Stimulated activated naive B cell treated with anti-CD40 and anti-IgM and Interleukin-4, amounts not matched to agents 10 μg/mL and 1 μg/mL and 100 μg/mL, for 72 hours (primary cell): ENCODE measurements around the gene NKD2.
"Not testable (repeated sequence)": the region's sequence is repeated elsewhere in the genome, so short reads cannot be mapped to it uniquely, and the experiment has no call there.

ENCODE experiments used
- ATAC-seq, 2 donors: fragments of 150-1000 bp; cut with Tn5 transposase; replicated peaks; 2 replicates each; pipeline ENCODE4 v1.10.0; 2021; ENCODE audit warnings: moderate library complexity in 1 of 2
- DNase-seq: peaks from one replicate; pipeline ENCODE4 v3.0.0; 2021
- H3K27ac Mint-ChIP-seq: one replicate; pipeline ENCODE4 v1.8.0; 2022; ENCODE audit warnings: mild to moderate bottlenecking, mixed read lengths
- H3K27me3 Mint-ChIP-seq, 2 donors: one replicate each; pipeline ENCODE4 v1.8.0; 2022; ENCODE audit warnings: mixed read lengths in 2 of 2
- H3K36me3 Mint-ChIP-seq, 2 donors: one replicate each; pipeline ENCODE4 v1.8.0; 2022; ENCODE audit warnings: mixed read lengths in 2 of 2, mild to moderate bottlenecking in 1 of 2
- H3K4me1 Mint-ChIP-seq, 2 donors: one replicate each; pipeline ENCODE4 v1.8.0; 2022; ENCODE audit warnings: mixed read lengths in 2 of 2, mild to moderate bottlenecking in 1 of 2
- H3K4me3 Mint-ChIP-seq, 2 donors: one replicate each; pipeline ENCODE4 v1.8.0; 2022; ENCODE audit warnings: mild to moderate bottlenecking in 2 of 2, mixed read lengths in 2 of 2, moderate library complexity in 1 of 2
- H3K9me3 Mint-ChIP-seq, 2 donors: one replicate each; pipeline ENCODE4 v1.8.0; 2022; ENCODE audit warnings: mixed read lengths in 2 of 2, mild to moderate bottlenecking in 1 of 2

NKD2 gene

GRCh38 chr5:966941-967340 lies 41.7 kb upstream of the NKD2 start:
- ATAC-seq, result no peak
- peaks cover 4 to 7% of the 10 kb centered on the region in 2 donors for H3K9me3 Mint-ChIP-seq
- DNase-seq, result no peak
- H3K27ac Mint-ChIP-seq, result no peak overlapping the region
- peaks cover 16 to 35% of the 10 kb centered on the region in 2 donors for H3K4me1 Mint-ChIP-seq
- H3K27me3 Mint-ChIP-seq, result peaks cover 78 to 90% of the 10 kb centered on the region in 2 donors
- no peak overlapping the region for H3K4me3 Mint-ChIP-seq
- no peaks in the 10 kb centered on the region for H3K36me3 Mint-ChIP-seq

- no peak overlapping the region for H3K27ac Mint-ChIP-seq
- ATAC-seq (no peak), DNase-seq (no peak)
- no peaks in the 10 kb centered on the region for H3K36me3 Mint-ChIP-seq
- H3K4me3 Mint-ChIP-seq, result no peak overlapping the region
- H3K9me3 Mint-ChIP-seq, result peaks cover 4 to 7% of the 10 kb centered on the region in 2 donors
- peaks cover 6 to 16% of the 10 kb centered on the region in 2 donors for H3K4me1 Mint-ChIP-seq
- peaks cover 71 to 84% of the 10 kb centered on the region in 2 donors for H3K27me3 Mint-ChIP-seq
These were observed 39.7 kb upstream of the NKD2 start for GRCh38 chr5:968881-969280.

GRCh38 chr5:969408-969839 lies 39.2 kb upstream of the NKD2 start:
- Mint-ChIP-seq H3K27ac (no peak overlapping the region), H3K4me1 (peaks cover 2 to 11% of the 10 kb centered on the region in 2 donors), H3K27me3 (peaks cover 66 to 80% of the 10 kb centered on the region in 2 donors), H3K4me3 (no peak overlapping the region), H3K9me3 (peaks cover 4 to 7% of the 10 kb centered on the region in 2 donors), H3K36me3 (no peaks in the 10 kb centered on the region)
- ATAC-seq (no peak), DNase-seq (no peak)

GRCh38 chr5:972575-972974 lies 36.0 kb upstream of the NKD2 start:
- peaks cover 45 to 48% of the 10 kb centered on the region in 2 donors for H3K27me3 Mint-ChIP-seq
- not testable (repeated sequence) for H3K4me3 Mint-ChIP-seq, H3K27ac Mint-ChIP-seq, DNase-seq, ATAC-seq, H3K4me1 Mint-ChIP-seq, H3K36me3 Mint-ChIP-seq, H3K9me3 Mint-ChIP-seq

GRCh38 chr5:976849-977751 lies 31.5 kb upstream of the NKD2 start:
- Mint-ChIP-seq H3K4me3 (no peak overlapping the region), H3K27me3 (peaks cover 31 to 35% of the 10 kb centered on the region in 2 donors), H3K4me1 (no peaks in the 10 kb centered on the region), H3K36me3 (no peaks in the 10 kb centered on the region), H3K27ac (no peak overlapping the region), H3K9me3 (no peaks in the 10 kb centered on the region)
- DNase-seq (no peak), ATAC-seq (no peak)

- no peak for ATAC-seq
- no peak for DNase-seq
- Mint-ChIP-seq H3K36me3 (no peaks in the 10 kb centered on the region), H3K9me3 (no peaks in the 10 kb centered on the region), H3K4me3 (no peak overlapping the region), H3K27me3 (peaks cover 33 to 37% of the 10 kb centered on the region in 2 donors), H3K4me1 (no peaks in the 10 kb centered on the region), H3K27ac (no peak overlapping the region)
These were observed 30.5 kb upstream of the NKD2 start for GRCh38 chr5:978054-978453.

GRCh38 chr5:978693-979092 lies 29.9 kb upstream of the NKD2 start:
- ATAC-seq, result no peak
- Mint-ChIP-seq H3K27ac (no peak overlapping the region), H3K36me3 (peaks cover 0 to 5% of the 10 kb centered on the region in 2 donors), H3K27me3 (peaks cover 38 to 42% of the 10 kb centered on the region in 2 donors), H3K4me3 (no peak overlapping the region), H3K9me3 (peaks cover 3 to 5% of the 10 kb centered on the region in 2 donors), H3K4me1 (no peaks in the 10 kb centered on the region)
- no peak for DNase-seq

- peaks cover 44 to 47% of the 10 kb centered on the region in 2 donors for H3K27me3 Mint-ChIP-seq
These were observed 29.3 kb upstream of the NKD2 start for GRCh38 chr5:979100-979817.

GRCh38 chr5:980001-980588 lies 28.5 kb upstream of the NKD2 start:
- no peak for DNase-seq
- H3K4me1 Mint-ChIP-seq, result no peaks in the 10 kb centered on the region

More at GRCh38 chr5:979100-979817, 29.3 kb upstream of the NKD2 start:
- DNase-seq (no peak), ATAC-seq (no peak)
- H3K27ac Mint-ChIP-seq, result no peak overlapping the region
- H3K9me3 Mint-ChIP-seq, result peaks cover 8 to 11% of the 10 kb centered on the region in 2 donors
- peaks cover 0 to 5% of the 10 kb centered on the region in 2 donors for H3K36me3 Mint-ChIP-seq
- no peaks in the 10 kb centered on the region for H3K4me1 Mint-ChIP-seq
- H3K4me3 Mint-ChIP-seq, result no peak overlapping the region

GRCh38 chr5:980966-981365 lies 27.6 kb upstream of the NKD2 start:
- Mint-ChIP-seq H3K27ac (no peak overlapping the region), H3K36me3 (peaks cover 5 to 9% of the 10 kb centered on the region in 2 donors), H3K4me1 (no peaks in the 10 kb centered on the region), H3K27me3 (peaks cover 50 to 63% of the 10 kb centered on the region in 2 donors), H3K4me3 (no peak overlapping the region), H3K9me3 (peaks cover 18% of the 10 kb centered on the region in 2 donors)
- DNase-seq (no peak), ATAC-seq (no peak)

More at GRCh38 chr5:980001-980588, 28.5 kb upstream of the NKD2 start:
- Mint-ChIP-seq H3K36me3 (peaks cover 4 to 9% of the 10 kb centered on the region in 2 donors), H3K9me3 (peaks cover 14 to 18% of the 10 kb centered on the region in 2 donors), H3K27ac (no peak overlapping the region), H3K4me3 (no peak overlapping the region), H3K27me3 (peaks cover 50 to 56% of the 10 kb centered on the region in 2 donors)
- ATAC-seq, result no peak

GRCh38 chr5:981456-981855 lies 27.1 kb upstream of the NKD2 start:
- H3K9me3 Mint-ChIP-seq, result peaks cover 18% of the 10 kb centered on the region in 2 donors
- peaks cover 5 to 9% of the 10 kb centered on the region in 2 donors for H3K36me3 Mint-ChIP-seq
- ATAC-seq (no peak), DNase-seq (no peak)
- no peak overlapping the region for H3K4me3 Mint-ChIP-seq
- H3K27me3 Mint-ChIP-seq, result peaks cover 50 to 66% of the 10 kb centered on the region in 2 donors
- no peak overlapping the region for H3K27ac Mint-ChIP-seq
- H3K4me1 Mint-ChIP-seq, result no peaks in the 10 kb centered on the region

- ATAC-seq (peak in 1 of 2 donors; percentile 27), DNase-seq (no peak)
- Mint-ChIP-seq H3K27me3 (peaks cover 57 to 74% of the 10 kb centered on the region in 2 donors), H3K4me1 (no peaks in the 10 kb centered on the region), H3K9me3 (peaks cover 18 to 21% of the 10 kb centered on the region in 2 donors), H3K27ac (no peak overlapping the region), H3K36me3 (peaks cover 5 to 9% of the 10 kb centered on the region in 2 donors), H3K4me3 (no peak overlapping the region)
These were observed 26.0 kb upstream of the NKD2 start for GRCh38 chr5:982377-983237.

- H3K4me3 Mint-ChIP-seq, result no peak overlapping the region
- peaks cover 58 to 76% of the 10 kb centered on the region in 2 donors for H3K27me3 Mint-ChIP-seq
- no peaks in the 10 kb centered on the region for H3K4me1 Mint-ChIP-seq
- no peak for ATAC-seq
- H3K9me3 Mint-ChIP-seq, result peaks cover 18 to 26% of the 10 kb centered on the region in 2 donors
- no peak overlapping the region for H3K27ac Mint-ChIP-seq
- no peak for DNase-seq
- H3K36me3 Mint-ChIP-seq, result peaks cover 7 to 9% of the 10 kb centered on the region in 2 donors
These were observed 25.4 kb upstream of the NKD2 start for GRCh38 chr5:983238-983524.
